Hepatic stellate cell (primary cell): Measurements from ENCODE around the gene SLC25A33.

Experiments used
- DNase-seq: peaks from one replicate; pipeline ENCODE4 v3.0.0; 2011; ENCODE audit warnings: low spot score

Gene SLC25A33

GRCh38 chr1:9589144-9589718 lies 50.0 kb downstream of the SLC25A33 start:
- DNase-seq: peak; percentile 50

GRCh38 chr1:9589719-9590157 lies 50.5 kb downstream of the SLC25A33 start:
- DNase-seq: no peak

- DNase-seq: no peak
Observed at GRCh38 chr1:9590201-9590600, 50.9 kb downstream of the SLC25A33 start.

GRCh38 chr1:9590945-9591668 lies 51.8 kb downstream of the SLC25A33 start:
- DNase-seq: no peak

- DNase-seq: no peak
Observed at GRCh38 chr1:9591669-9592509, 52.6 kb downstream of the SLC25A33 start.

GRCh38 chr1:9592510-9593075 lies 53.3 kb downstream of the SLC25A33 start:
- no peak for DNase-seq

- no peak for DNase-seq
Observed at GRCh38 chr1:9593147-9593491, 53.9 kb downstream of the SLC25A33 start.

GRCh38 chr1:9593492-9594465 lies 54.5 kb downstream of the SLC25A33 start:
- DNase-seq: peak; percentile 95

- DNase-seq: no peak
Observed at GRCh38 chr1:9594471-9595155, 55.3 kb downstream of the SLC25A33 start.

- no peak for DNase-seq
Observed at GRCh38 chr1:9595156-9595967, 56.1 kb downstream of the SLC25A33 start.

GRCh38 chr1:9595968-9596340 lies 56.7 kb downstream of the SLC25A33 start:
- DNase-seq: no peak

GRCh38 chr1:9596415-9597123 lies 57.3 kb downstream of the SLC25A33 start:
- no peak for DNase-seq

GRCh38 chr1:9597361-9598315 lies 58.4 kb downstream of the SLC25A33 start:
- no peak for DNase-seq

- DNase-seq: no peak
Observed at GRCh38 chr1:9598316-9598700, 59.0 kb downstream of the SLC25A33 start.

GRCh38 chr1:9599741-9600140 lies 60.5 kb downstream of the SLC25A33 start:
- DNase-seq: no peak

- DNase-seq: no peak
Observed at GRCh38 chr1:9600861-9601834, 61.9 kb downstream of the SLC25A33 start.
